Vein endothelial cell (primary cell): Measurements from ENCODE around the gene SEL1L2. TPM values are rescaled to one million over a fixed set of nuclear protein-coding genes. Genes with fewer than 3 reads are reported as not detected.

ENCODE experiments used
- small RNA-seq: library from RNA; depleted of rRNA; stranded (forward); fragments of <200 nt; gene quantifications from one replicate; pipeline ENCODE3, GENCODE V24; 2012
- total RNA-seq: library from RNA; depleted of rRNA; stranded (reverse); fragments of >200 nt; gene quantifications from 2 replicates; pipeline ENCODE4 v1.2.3, GENCODE V29; 2012

The SEL1L2 gene
- not detected in 2 replicates for total RNA-seq

GRCh38 chr20:13990465-13990864, at the start of gene SEL1L2:
Gene SEL1L2 (minus strand): TSS chr20:13990614. CDS start chr20:13990534, 80 bp downstream.

DNA sequence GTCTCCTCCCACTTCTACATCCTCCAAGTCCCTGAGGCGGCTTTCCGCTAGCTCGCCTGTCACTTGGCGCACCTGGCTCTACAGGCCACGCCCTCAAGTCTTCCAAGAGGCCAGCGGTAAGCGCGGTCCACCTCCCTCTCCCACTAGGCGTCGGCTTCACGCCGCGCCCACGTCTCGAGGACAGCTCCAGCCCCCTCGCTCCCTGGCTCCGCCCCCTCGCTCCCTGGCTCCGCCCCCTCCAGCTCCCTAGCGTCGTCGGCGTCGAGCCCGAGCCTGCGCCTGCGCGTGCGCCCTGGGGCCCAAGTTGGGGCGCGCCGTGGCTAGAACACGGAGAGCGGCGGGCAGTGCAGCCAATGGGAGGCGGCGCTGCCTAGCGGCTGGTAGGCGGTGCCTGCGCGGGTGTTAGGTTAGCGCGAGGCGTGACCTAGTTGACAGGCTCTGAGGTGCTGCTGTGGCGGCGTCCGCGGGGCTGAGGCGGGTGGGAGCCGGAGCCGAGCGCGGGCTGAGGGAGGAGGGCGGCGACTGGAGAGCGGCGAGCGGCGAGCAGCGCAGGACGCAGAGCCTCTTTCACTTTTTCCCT, 4.8 kb upstream of the SEL1L2 start, which contains the start of gene MACROD2:
MACROD2 (plus strand) TSS at position 431 of the 580 bp plus-strand sequence.

Small RNA genes within 50 kb of the gene (small RNA-seq; reads per million reads assigned to genes)
- gene RNU6-278P = not detected
- gene RPS3P1 = not detected

Other genes with a start within 250 kb of the SEL1L2 start
- gene ESF1, start 205.7 kb downstream of the SEL1L2 start, total RNA-seq = 8.5 and 11.6 TPM in 2 replicates
- 14.7 and 15.2 TPM in 2 replicates for gene NDUFAF5, start 205.6 kb downstream of the SEL1L2 start, total RNA-seq
- gene MACROD2, start 4.9 kb upstream of the SEL1L2 start, total RNA-seq = 0.33 and 0.76 TPM in 2 replicates